OCI-LY3 (cell line): ENCODE results near the gene BCL11A.

Experiments
- EZH2phosphoT487 ChIP-seq: fragments of 200-600 bp; shearing (Covaris generic); IDR thresholded peaks from 2 replicates; pipeline ENCODE4 v1.6.1; 2018; ENCODE audit warnings: antibody characterized with exemption, mixed run types, low read depth
- TF ChIP-seq, protein P1 (sequence below): fragments of 200-600, 300-600 bp; sonication (generic); IDR thresholded peaks from 2 replicates; pipeline ENCODE4 v1.5.1; 2014; ENCODE audit warnings: antibody characterized with exemption, low read length, low read depth

DNA sequence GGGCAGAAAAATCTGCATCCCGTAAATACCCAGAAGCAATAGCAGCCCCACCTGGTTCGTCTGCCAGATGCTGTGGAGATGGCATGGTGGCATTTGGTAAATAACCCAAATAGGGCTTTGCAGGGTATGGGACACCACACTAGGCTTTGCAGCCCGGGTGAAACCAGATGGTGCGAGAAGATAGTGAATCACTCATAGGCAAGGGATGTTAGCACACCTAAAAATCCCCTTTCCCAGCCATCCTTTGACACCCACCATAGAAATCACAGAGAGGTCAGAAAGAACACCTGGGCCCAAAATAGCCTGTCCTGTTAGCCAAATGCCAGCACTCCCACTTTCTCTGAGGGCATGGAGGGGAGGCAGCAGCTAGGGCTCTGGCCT lies 47.6 kb downstream of the BCL11A start:
- TF ChIP-seq, protein P1, sequence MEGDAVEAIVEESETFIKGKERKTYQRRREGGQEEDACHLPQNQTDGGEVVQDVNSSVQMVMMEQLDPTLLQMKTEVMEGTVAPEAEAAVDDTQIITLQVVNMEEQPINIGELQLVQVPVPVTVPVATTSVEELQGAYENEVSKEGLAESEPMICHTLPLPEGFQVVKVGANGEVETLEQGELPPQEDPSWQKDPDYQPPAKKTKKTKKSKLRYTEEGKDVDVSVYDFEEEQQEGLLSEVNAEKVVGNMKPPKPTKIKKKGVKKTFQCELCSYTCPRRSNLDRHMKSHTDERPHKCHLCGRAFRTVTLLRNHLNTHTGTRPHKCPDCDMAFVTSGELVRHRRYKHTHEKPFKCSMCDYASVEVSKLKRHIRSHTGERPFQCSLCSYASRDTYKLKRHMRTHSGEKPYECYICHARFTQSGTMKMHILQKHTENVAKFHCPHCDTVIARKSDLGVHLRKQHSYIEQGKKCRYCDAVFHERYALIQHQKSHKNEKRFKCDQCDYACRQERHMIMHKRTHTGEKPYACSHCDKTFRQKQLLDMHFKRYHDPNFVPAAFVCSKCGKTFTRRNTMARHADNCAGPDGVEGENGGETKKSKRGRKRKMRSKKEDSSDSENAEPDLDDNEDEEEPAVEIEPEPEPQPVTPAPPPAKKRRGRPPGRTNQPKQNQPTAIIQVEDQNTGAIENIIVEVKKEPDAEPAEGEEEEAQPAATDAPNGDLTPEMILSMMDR: no peak
- TF ChIP-seq EZH2phosphoT487: no peak
